GM12878 (cell line): Measurements from ENCODE around the gene DNAJB8. TPM values are rescaled to one million over a fixed set of nuclear protein-coding genes. Genes with fewer than 3 reads are reported as not detected.

ENCODE experiments used
- ATAC-seq: fragments of 200-7000 bp; cut with Tn5 transposase; 3 replicates; pipeline ENCODE4 v1.9.1; 2020; ENCODE audit warnings: mild to moderate bottlenecking, moderate library complexity
- BruUV-seq: library from RNA; stranded (reverse); fragments of 400-500 nt; replicated peaks from 2 replicates; lab custom pipeline; 2021; lab: Mats Ljungman, UMichigan
- CTCF ChIA-PET: fragments of 300-600 bp; sonication (Branson Sonifier 250); formaldehyde crosslinking; extraction: SDS; loops from one replicate; lab custom pipeline; 2021; ENCODE audit warnings: inconsistent platforms; lab: Yijun Ruan, JAX
- POLR2A ChIA-PET: fragments of 350-600 bp; formaldehyde crosslinking; extraction: SDS; loops from one replicate; lab custom pipeline; 2021; ENCODE audit warnings: inconsistent platforms; lab: Charles Lee
- RAD21 ChIA-PET: fragments of 300-600 bp; sonication (Branson Sonifier 250); formaldehyde crosslinking; loops from one replicate; lab custom pipeline; 2023; ENCODE audit warnings: antibody characterized with exemption; ENCODE audit not compliant: unreplicated experiment; lab: Charles Lee
- SMC1A ChIA-PET: fragments of 300-600 bp; sonication (Branson Sonifier 250); formaldehyde crosslinking; loops from one replicate; lab custom pipeline; 2023; ENCODE audit not compliant: unreplicated experiment, uncharacterized antibody; lab: Charles Lee
- DNase-seq: peaks from one replicate; pipeline ENCODE4 v3.0.0-alpha.2; 2011; ENCODE audit warnings: low read depth, low spot score
- FAIRE-seq: peaks from 3 replicates; lab custom pipeline; 2011; peaks lifted over from hg19 to GRCh38; lab: Jason Lieb, UNC
- H2AFZ ChIP-seq: 2 replicates; pipeline ENCODE4 v1.6.0; 2011; ENCODE audit warnings: low read depth, low read length, control low read depth; ENCODE audit not compliant: control insufficient read depth
- H3K27ac ChIP-seq: 2 replicates; pipeline ENCODE4 v1.5.1; 2011; ENCODE audit warnings: control low read depth; ENCODE audit not compliant: control insufficient read depth, insufficient read depth
- H3K27me3 ChIP-seq, 2 experiments: replicated peaks in 1 of 2; 2 replicates each; pipeline versions ENCODE4 v1.6.0 to v1.6.1; 2011; ENCODE audit warnings: low read length in 1 of 2; ENCODE audit not compliant: control insufficient read depth in 2 of 2, insufficient read depth in 2 of 2
- H3K36me3 ChIP-seq, 2 experiments: 2 replicates each; pipeline ENCODE4 v1.5.1; 2011; ENCODE audit warnings: low read length in 1 of 2; ENCODE audit not compliant: control insufficient read depth in 2 of 2, insufficient read depth in 2 of 2
- H3K4me1 ChIP-seq: 2 replicates; pipeline ENCODE4 v1.6.1; 2011; ENCODE audit warnings: mild to moderate bottlenecking, low read length, moderate library complexity, mixed read lengths; ENCODE audit not compliant: control insufficient read depth, insufficient read depth
- H3K4me2 ChIP-seq: 2 replicates; pipeline ENCODE4 v1.6.0; 2011; ENCODE audit warnings: control low read depth; ENCODE audit not compliant: control insufficient read depth, insufficient read depth
- H3K4me3 ChIP-seq: fragments of 200-600 bp; sonication (generic); 2 replicates; pipeline ENCODE4 v1.5.1; 2016
- H3K79me2 ChIP-seq: 2 replicates; pipeline ENCODE4 v1.6.0; 2011; ENCODE audit warnings: low read length; ENCODE audit not compliant: control insufficient read depth, insufficient read depth
- H3K9ac ChIP-seq: 2 replicates; pipeline ENCODE4 v1.8.0; 2011; ENCODE audit warnings: low read length, control low read depth, mixed read lengths; ENCODE audit not compliant: control insufficient read depth, insufficient read depth
- H3K9me3 ChIP-seq: replicated peaks from 3 replicates; pipeline ENCODE4 v1.5.1; 2011; ENCODE audit warnings: mild to moderate bottlenecking, low read length; ENCODE audit not compliant: control insufficient read depth, insufficient read depth
- H4K20me1 ChIP-seq: 2 replicates; pipeline ENCODE4 v1.6.0; 2011; ENCODE audit not compliant: control insufficient read depth, insufficient read depth
- BCLAF1 ChIP-seq: fragments of 450-650 bp; IDR thresholded peaks from 2 replicates; pipeline ENCODE4 v1.6.1; 2017; ENCODE audit warnings: antibody characterized with exemption, mild to moderate bottlenecking, moderate library complexity
- CHD1 ChIP-seq: IDR thresholded peaks from 2 replicates; pipeline ENCODE4 v1.6.1; 2012; ENCODE audit warnings: low read depth, low read length, improper control_type of control experiment
- DPF2 ChIP-seq: fragments of 450-650 bp; IDR thresholded peaks from 2 replicates; pipeline ENCODE4 v1.6.1; 2017; ENCODE audit warnings: mild to moderate bottlenecking
- ESRRA ChIP-seq: IDR thresholded peaks from 2 replicates; pipeline ENCODE4 v1.6.1; 2012; ENCODE audit warnings: mild to moderate bottlenecking, low read length, improper control_type of control experiment
- GATAD2B ChIP-seq: fragments of 450-650 bp; conservative IDR thresholded peaks from 2 replicates; pipeline ENCODE4 v1.6.1; 2017; ENCODE audit warnings: low read depth, mild to moderate bottlenecking, moderate library complexity
- IRF3 ChIP-seq: fragments of 450-650 bp; IDR thresholded peaks from 2 replicates; pipeline ENCODE4 v1.6.1; 2014; ENCODE audit warnings: mild to moderate bottlenecking
- KAT2A ChIP-seq: conservative IDR thresholded peaks from 2 replicates; pipeline ENCODE4 v1.6.1; 2011; ENCODE audit warnings: low read depth, low read length; ENCODE audit not compliant: control insufficient read depth
- MYC ChIP-seq: IDR thresholded peaks from 2 replicates; pipeline ENCODE4 v1.6.1; 2011; ENCODE audit warnings: mild to moderate bottlenecking, low read length, moderate library complexity, inconsistent platforms; ENCODE audit not compliant: insufficient read depth, insufficient replicate concordance, insufficient read length, severe bottlenecking
- NFYB ChIP-seq: IDR thresholded peaks from 2 replicates; pipeline ENCODE4 v1.6.1; 2011; ENCODE audit warnings: low read depth, mild to moderate bottlenecking, low read length, improper control_type of control experiment, moderate library complexity; ENCODE audit not compliant: insufficient read depth
- PAX5 ChIP-seq: IDR thresholded peaks from 2 replicates; pipeline ENCODE4 v1.6.1; 2011; ENCODE audit warnings: low read depth, low read length, borderline replicate concordance
- WGBS: methylation state at CpG from one replicate; pipeline ENCODE4 v1.1.6; 2016; ENCODE audit warnings: low lambda C conversion rate; ENCODE audit not compliant: insufficient replicate concordance, insufficient coverage; ENCODE audit errors: missing lambda C conversion rate; 5-methylcytosine and 5-hydroxymethylcytosine counted together
- in situ Hi-C: fragments of 300-500 bp; cut with MboI; formaldehyde crosslinking; loops from 9 replicates; pipeline ENCODE4 v1.14.3; 2018; ENCODE audit warnings: mixed read lengths
- intact Hi-C: fragments of 100-400 bp; cut with micrococcal nuclease; formaldehyde crosslinking; loops from one replicate; pipeline ENCODE4 v1.14.2; 2022; ENCODE audit not compliant: unreplicated experiment
- polyA plus RNA-seq, 11 experiments: library from polyadenylated mRNA; depleted of rRNA in 4 of 11; unstranded in 6 of 11; stranded (reverse) in 5 of 11; fragments of >200 nt; fragmentation: Nextera tagmentation in 4 of 11; fragmentation: Illumina TruSeq in 1 of 11; extraction: Ambion mirVana in 4 of 11; extraction: Trizol in 1 of 11; gene quantifications; 1 replicate in 1 of 11; 2 replicates in 10 of 11; pipeline versions ENCODE4 v1.2.1 to v1.2.3, GENCODE V29; 2011 to 2016; ENCODE audit warnings: inconsistent platforms in 2 of 11, missing spikeins in 2 of 11, low read depth in 1 of 11
- total RNA-seq, 4 experiments: library from RNA; depleted of rRNA in 3 of 4; stranded (reverse); fragments of >200 nt in 3 of 4; fragmentation: Illumina TruSeq in 1 of 4; extraction: Trizol in 1 of 4; gene quantifications; 2 replicates each; pipeline versions ENCODE4 v1.2.1 to v1.2.3, GENCODE V29; 2013 to 2021
- TF ChIP-seq, protein P1 (sequence below): fragments of 450-650 bp; IDR thresholded peaks from 2 replicates; pipeline ENCODE4 v1.6.1; 2017; ENCODE audit warnings: borderline replicate concordance
- TF ChIP-seq, protein P2 (sequence below): fragments of 450-650 bp; IDR thresholded peaks from 2 replicates; pipeline ENCODE4 v1.6.1; 2017; ENCODE audit warnings: mild to moderate bottlenecking, moderate library complexity

The DNAJB8 gene
- total and polyA plus RNA-seq, 10 of the 15 experiments (the other 5 are each of a cell fraction or from before 2014, with no cell fraction given) = not detected

GRCh38 chr3:128496602-128497304, 30.1 kb upstream of the DNAJB8 start:
- DNase-seq (no peak), FAIRE-seq (no peak), ATAC-seq (no peak)
- H3K27me3 ChIP-seq = peaks cover 9 to 11% of the 10 kb centered on the region in 2 experiments
- no peaks in the 10 kb centered on the region for H3K9me3 ChIP-seq
- no peak overlapping the region for H3K4me3 ChIP-seq
- RAD21 ChIA-PET = interaction anchor here (0.7 kb wide), 1 partner anchor 63 kb away, joined by 3 read pairs; no protein-coding TSS in a partner anchor
- POLR2A ChIA-PET = no interaction called here
- H4K20me1 ChIP-seq = no peaks in the 10 kb centered on the region
- no peaks in the 10 kb centered on the region for H3K79me2 ChIP-seq
- WGBS = 58% methylated on average over 45 of the region's 45 CpGs
- H2AFZ ChIP-seq = no peak overlapping the region
- intact Hi-C loops = loop anchor here (5.0 to 10.0 kb wide), 2 partner anchors 272 to 399 kb away; no protein-coding TSS in a partner anchor
- no peaks in the 10 kb centered on the region for H3K36me3 ChIP-seq
- no peak overlapping the region for H3K27ac ChIP-seq
- H3K9ac ChIP-seq = no peak overlapping the region
- SMC1A ChIA-PET = interaction anchor here (1.1 kb wide), 1 partner anchor 393 kb away, joined by 3 read pairs; no protein-coding TSS in a partner anchor
- CTCF ChIA-PET = interaction anchor here (1.2 to 2.1 kb wide), 3 partner anchors 9 to 70 kb away, joined by 4 to 8 read pairs (median 7); no protein-coding TSS in a partner anchor
- no TSS peak for BruUV-seq
- in situ Hi-C loops = loop anchor here (10.0 kb wide), 1 partner anchor 402 kb away; no protein-coding TSS in a partner anchor
- H3K4me2 ChIP-seq = peak overlapping the region; percentile 71; the same call in 1 of the 2 replicates
- H3K4me1 ChIP-seq = no peaks in the 10 kb centered on the region
- no peak for TF ChIP-seq GATAD2B
- no peak for TF ChIP-seq ESRRA
- TF ChIP-seq PAX5 = no peak
- TF ChIP-seq KAT2A = no peak
- TF ChIP-seq, protein P1, sequence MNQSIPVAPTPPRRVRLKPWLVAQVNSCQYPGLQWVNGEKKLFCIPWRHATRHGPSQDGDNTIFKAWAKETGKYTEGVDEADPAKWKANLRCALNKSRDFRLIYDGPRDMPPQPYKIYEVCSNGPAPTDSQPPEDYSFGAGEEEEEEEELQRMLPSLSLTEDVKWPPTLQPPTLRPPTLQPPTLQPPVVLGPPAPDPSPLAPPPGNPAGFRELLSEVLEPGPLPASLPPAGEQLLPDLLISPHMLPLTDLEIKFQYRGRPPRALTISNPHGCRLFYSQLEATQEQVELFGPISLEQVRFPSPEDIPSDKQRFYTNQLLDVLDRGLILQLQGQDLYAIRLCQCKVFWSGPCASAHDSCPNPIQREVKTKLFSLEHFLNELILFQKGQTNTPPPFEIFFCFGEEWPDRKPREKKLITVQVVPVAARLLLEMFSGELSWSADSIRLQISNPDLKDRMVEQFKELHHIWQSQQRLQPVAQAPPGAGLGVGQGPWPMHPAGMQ = no peak
- no peak for TF ChIP-seq NFYB
- no peak for TF ChIP-seq DPF2
- TF ChIP-seq MYC = no peak
- no peak for TF ChIP-seq IRF3
- TF ChIP-seq CHD1 = no peak
- TF ChIP-seq, protein P2, sequence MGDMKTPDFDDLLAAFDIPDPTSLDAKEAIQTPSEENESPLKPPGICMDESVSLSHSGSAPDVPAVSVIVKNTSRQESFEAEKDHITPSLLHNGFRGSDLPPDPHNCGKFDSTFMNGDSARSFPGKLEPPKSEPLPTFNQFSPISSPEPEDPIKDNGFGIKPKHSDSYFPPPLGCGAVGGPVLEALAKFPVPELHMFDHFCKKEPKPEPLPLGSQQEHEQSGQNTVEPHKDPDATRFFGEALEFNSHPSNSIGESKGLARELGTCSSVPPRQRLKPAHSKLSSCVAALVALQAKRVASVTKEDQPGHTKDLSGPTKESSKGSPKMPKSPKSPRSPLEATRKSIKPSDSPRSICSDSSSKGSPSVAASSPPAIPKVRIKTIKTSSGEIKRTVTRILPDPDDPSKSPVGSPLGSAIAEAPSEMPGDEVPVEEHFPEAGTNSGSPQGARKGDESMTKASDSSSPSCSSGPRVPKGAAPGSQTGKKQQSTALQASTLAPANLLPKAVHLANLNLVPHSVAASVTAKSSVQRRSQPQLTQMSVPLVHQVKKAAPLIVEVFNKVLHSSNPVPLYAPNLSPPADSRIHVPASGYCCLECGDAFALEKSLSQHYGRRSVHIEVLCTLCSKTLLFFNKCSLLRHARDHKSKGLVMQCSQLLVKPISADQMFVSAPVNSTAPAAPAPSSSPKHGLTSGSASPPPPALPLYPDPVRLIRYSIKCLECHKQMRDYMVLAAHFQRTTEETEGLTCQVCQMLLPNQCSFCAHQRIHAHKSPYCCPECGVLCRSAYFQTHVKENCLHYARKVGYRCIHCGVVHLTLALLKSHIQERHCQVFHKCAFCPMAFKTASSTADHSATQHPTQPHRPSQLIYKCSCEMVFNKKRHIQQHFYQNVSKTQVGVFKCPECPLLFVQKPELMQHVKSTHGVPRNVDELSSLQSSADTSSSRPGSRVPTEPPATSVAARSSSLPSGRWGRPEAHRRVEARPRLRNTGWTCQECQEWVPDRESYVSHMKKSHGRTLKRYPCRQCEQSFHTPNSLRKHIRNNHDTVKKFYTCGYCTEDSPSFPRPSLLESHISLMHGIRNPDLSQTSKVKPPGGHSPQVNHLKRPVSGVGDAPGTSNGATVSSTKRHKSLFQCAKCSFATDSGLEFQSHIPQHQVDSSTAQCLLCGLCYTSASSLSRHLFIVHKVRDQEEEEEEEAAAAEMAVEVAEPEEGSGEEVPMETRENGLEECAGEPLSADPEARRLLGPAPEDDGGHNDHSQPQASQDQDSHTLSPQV = no peak
- no peak for TF ChIP-seq BCLAF1
